Fibroblast of skin of right quadriceps (primary cell): ENCODE measurements around the gene SLC22A23.
"Not testable (repeated sequence)": the region's sequence is repeated elsewhere in the genome, so short reads cannot be mapped to it uniquely, and the experiment has no call there.

ENCODE experiments used
- DNase-seq: peaks from one replicate; pipeline ENCODE4 v3.0.0-alpha.2; 2013

SLC22A23 gene

GRCh38 chr6:3259491-3259958 is 197.3 kb downstream of the SLC22A23 start:
- DNase-seq, result peak; percentile 39

- DNase-seq, result peak; percentile 86
Measured at GRCh38 chr6:3258720-3259490, 197.9 kb downstream of the SLC22A23 start, which contains the start of gene PSMG4. Gene PSMG4 (plus strand): TSS chr6:3258947. CDS start chr6:3259023, 76 bp downstream.

- DNase-seq, result no peak
Measured at GRCh38 chr6:3258201-3258600, 198.6 kb downstream of the SLC22A23 start.

DNA sequence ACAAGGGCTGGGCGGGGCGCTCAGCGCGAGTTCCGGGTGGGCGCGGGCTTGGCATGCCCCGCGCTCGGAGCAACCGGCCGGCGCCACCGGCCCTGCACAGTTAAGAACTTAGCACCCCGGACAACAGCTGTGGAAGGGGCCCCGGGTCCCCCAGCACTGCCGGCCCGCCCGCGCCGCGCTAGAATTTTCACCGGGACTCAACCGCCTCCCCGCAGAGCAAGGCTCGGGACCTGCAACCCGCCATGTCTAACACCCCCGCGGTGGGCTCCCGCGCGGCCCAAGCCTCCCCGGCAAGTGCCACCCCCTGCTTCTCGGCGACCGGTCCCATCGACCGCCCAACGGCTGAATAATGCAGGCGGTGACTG is 203.3 kb downstream of the SLC22A23 start:
- DNase-seq, result no peak

GRCh38 chr6:3252861-3253596 is 203.8 kb downstream of the SLC22A23 start:
- DNase-seq, result no peak

GRCh38 chr6:3252369-3252768 is 204.5 kb downstream of the SLC22A23 start:
- DNase-seq, result no peak

DNA sequence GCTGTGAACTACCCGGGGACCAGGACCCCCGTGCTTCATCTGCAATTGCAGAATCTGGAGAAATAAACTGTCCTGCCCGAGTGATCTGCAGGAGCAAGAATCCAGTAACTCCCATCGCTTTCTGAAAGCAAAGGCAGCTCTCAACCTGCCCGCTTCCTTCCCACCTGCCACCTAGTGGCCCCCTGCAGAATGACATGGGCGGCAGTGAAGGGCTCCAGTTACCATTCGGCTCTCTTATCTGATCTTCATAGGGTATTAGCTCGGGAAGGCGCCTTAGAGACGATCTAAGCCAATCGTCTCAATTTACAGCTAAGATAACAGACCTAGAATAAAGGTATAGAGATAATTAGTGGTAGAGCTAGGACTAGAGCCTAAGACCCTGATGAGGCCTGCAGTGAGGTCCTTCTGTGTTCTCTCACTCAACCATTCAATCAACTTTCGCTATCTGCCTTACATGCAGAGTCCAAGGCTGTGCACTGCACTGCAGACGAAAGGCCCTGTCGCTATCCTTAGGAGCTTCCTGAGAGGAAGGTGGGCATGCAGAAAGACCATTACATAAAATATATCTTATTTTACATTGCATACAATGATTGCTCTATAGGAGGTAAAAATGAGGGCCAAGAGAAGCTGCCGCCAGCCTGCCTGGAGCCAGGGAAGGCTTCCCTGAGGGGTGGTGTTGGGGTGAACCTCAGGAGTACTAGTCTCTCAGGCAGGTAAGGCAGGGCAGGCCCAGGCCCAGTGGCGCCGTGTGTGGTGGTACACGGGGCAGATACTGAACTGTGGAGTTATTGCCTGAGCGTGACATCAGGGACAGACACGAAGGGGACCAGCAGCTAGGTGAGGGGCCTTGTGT is 205.2 kb downstream of the SLC22A23 start:
- peak; percentile 78 for DNase-seq

GRCh38 chr6:3250231-3250675 is 206.6 kb downstream of the SLC22A23 start:
- DNase-seq, result no peak

- DNase-seq, result no peak
Measured at GRCh38 chr6:3249821-3250220, 207.0 kb downstream of the SLC22A23 start.

- DNase-seq, result peak; percentile 93
Measured at GRCh38 chr6:3247255-3248146, 209.3 kb downstream of the SLC22A23 start.

DNA sequence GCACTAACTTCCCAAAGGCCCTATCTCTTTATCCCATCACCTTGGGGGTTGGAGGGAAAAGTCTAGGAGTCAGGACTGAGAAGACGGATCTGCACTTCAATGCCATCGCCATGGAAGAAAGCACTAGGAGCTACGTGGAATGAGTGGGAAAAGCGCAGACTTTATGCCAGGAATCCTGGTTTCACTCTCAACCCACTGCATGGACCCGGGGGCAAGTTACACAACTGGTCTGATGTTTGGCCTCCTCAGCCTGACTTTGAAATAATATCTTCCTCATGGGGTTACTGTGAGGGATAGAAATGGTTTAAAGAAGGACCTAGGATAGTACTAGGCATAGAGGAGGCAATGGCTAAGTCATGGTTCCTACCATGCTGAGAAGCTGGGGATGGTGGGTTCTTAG is 211.6 kb downstream of the SLC22A23 start:
- no peak for DNase-seq

- DNase-seq, result not testable (repeated sequence)
Measured at GRCh38 chr6:3244832-3245161, 212.1 kb downstream of the SLC22A23 start.

DNA sequence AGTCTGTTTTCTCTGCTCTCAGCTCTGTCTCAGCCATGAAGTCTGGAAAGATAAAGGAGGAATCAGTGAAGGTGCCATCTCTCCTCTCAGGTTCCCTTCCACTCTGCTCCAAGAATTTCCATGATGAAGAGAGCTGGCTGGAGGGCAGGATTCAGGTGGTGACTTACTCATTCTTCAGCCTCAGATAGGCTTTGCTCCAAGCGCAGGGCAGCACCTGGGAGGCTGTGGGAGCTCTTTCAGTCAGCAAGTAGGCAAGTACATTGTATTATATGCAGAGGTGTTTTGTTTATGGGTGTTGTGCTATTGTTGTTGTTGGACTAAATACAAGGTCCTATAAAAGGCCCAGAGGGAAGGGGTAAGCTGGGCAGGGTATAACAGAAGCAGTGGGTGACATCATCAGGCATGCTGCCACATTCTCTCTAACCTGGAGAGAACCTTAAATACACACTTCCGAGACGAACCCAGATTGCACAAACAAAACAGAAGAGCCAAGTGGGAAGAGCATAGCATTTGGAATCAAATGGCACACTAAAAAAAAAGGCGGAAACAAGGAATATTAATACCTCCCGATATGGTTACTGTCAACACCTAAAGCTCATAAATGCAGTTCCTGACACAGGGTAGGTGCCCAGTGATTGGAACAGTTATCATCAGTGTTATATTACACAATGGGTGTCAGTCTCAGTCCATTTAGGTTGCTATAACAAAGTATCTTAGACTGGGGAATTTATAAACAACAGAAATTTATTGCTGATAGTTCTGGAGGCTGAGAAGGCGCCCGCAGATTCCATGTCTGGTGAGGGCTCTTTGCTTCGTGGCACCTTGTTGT is 212.6 kb downstream of the SLC22A23 start:
- no peak for DNase-seq

DNA sequence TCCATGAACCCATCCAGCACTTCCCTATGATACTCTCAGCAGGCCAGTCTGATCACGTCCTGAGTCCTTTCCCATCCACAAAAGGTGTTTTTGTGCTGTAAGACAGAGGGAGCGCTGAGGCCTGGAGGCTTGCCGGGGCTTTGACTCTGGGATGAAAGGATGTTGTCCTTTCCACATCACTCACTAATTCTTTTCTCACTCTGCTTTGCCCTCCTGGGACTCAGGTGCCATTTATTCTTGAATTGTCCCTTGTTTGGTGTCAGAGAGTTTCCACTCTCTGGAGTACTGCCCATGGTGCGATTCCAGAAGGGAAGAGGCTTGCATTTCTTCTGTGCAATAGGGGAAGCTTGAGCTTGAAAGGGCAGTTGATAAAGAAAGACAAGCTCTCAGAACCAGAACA is 214.1 kb downstream of the SLC22A23 start:
- no peak for DNase-seq

DNA sequence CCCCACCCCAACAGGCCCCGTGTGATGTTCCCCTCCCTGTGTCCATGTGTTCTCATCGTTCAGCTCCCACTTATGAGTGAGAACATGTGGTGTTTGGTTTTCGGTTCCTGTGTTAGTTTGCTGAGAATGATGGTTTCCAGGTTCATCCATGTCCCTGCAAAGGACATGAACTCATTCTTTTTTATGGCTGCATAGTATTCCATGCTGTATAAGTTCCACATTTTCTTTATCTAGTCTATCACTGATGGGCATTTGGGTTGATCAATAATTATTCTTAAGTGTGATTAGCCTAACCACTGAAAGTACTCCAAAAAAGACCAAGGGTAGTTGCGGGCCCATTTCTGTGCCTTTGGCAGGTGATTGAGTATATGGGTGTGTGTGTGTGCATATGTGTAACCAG is 215.1 kb downstream of the SLC22A23 start:
- DNase-seq, result not testable (repeated sequence)

DNA sequence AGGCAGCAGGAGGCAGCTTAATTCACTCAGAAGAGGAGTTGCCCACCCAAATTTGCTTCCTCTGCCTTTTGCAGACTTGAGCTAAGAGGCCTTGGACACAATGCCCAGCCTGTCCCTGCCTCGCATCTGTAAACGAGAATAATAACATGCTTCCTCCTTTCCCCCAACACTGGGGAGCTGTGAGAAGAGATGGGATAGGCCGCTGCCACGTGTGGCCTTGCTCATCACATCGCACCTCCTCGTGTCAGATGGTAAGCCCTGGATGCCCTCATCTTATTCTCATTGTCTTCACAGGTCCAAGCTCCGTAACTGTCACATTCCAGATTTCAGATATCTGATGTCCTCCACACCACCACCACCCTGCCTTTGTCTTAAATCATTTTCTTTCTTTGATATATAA is 216.3 kb downstream of the SLC22A23 start:
- no peak for DNase-seq

DNA sequence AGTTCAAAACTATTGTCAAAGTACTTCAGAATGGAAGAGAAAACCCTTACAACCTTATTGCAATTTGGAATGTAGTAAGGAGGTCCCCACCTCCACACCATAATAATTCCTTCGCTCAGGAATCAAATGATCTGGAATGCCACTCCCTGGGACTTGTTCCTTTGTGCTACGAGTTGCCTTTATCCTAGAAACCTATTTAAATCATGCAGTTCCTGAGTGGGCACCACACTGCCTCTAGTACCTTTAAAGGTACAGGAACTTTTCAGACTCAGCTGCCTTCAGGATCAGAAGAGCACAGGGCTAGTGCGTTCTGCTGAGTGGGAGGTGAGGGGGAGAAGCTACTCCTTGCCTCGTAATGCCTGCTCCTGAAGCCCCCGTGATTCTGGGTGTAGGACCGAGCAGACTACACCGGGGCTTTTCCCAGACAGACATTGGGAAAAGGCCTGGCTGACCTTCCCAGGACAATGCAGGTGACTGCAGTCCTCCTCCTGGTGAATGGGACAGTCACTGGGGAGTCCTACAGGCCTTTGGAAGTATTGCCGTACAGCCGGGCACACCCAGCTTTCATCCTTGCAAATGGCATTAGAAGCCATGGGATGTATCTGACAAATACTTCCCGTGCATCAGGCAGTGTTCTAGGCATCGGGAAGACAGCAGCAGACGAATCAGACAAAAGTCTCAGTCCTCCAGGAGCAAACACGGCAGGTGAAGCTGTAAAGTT is 217.6 kb downstream of the SLC22A23 start:
- no peak for DNase-seq

DNA sequence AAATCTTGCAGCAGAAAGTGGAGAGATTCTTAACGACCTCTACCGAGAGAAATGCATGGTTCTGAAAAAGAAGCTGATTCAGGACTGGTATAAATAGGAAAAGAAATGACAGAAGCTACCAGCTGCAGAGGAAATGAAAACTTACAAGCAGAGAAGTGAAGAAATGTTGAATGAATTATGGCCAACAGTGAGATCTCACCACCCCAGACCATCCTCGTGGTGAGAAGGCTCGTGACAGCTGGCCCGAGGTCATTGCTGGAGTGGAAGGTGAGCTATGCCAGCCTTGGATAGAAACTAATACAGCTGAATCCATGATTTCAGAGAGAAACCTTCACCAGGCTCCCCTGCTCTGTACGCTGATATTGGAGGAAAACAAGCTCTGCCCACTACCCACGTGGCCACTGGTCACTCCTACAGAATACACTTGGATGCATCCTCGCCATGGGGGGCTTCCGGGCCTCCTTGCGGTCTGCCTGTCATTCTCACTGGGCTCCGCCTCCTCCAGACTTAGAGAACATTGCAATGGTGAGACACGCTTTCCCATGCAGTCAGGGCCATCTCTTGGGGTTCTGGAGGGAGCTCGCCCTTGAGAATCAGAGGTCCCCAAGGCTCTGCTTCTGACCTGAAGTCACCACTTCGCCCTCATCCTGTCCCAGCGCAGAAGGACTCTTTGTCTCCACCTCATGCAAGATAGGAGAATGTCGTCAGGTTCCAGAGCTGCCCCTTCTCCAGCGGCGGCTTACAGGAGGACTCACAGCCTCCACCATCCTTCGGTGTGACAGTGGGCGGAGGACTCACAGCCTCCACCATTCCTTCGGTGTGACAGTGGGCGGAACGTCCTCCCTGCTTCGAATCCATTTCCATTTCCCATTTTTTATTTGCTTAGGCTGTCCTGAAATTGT is 218.8 kb downstream of the SLC22A23 start:
- DNase-seq, result no peak

DNA sequence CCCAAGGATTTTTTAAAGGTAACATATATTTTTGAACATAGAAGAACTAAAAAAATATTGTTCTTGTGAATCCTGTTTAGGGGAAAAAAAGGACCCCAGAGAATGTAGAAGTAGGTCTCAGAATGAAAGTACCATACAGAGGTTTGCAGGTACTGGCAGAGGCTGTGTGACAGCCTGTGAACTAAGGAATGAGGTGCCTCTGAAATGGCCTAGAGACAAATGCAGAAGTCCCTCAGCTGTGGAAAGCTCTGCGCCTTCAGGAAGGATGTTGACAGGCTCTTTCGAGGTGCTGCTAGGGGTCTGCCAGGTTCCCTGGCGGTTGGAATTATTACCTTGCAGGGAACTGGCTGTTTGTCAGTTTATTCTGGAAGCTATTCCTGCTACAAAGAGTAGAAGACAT is 220.8 kb downstream of the SLC22A23 start:
- no peak for DNase-seq

GRCh38 chr6:3235486-3235885 is 221.4 kb downstream of the SLC22A23 start:
- DNase-seq, result no peak
